SH-SY5Y (cell line): Measurements from ENCODE around the gene UPF3B.

Experiments used
- GATA2 ChIP-seq: IDR thresholded peaks from 2 replicates; pipeline ENCODE4 v1.6.1; 2011; ENCODE audit warnings: mild to moderate bottlenecking, low read depth, low read length
- GATA3 ChIP-seq: IDR thresholded peaks from 2 replicates; pipeline ENCODE4 v1.6.1; 2011; ENCODE audit warnings: low read depth, mild to moderate bottlenecking, low read length, moderate library complexity

GRCh38 chrX:119833905-119834304, 18.9 kb downstream of the UPF3B start:
- no peak for TF ChIP-seq GATA2
- TF ChIP-seq GATA3: no peak
